ENCODE measurements around the gene GPR68. TPM values are rescaled to one million over a fixed set of nuclear protein-coding genes. Genes with fewer than 3 reads are reported as not detected.

The GPR68 gene
- total and polyA plus RNA-seq, 2 of the 4 experiments (the other 2 are of a cell fraction) = 0.72 to 0.94 TPM

DNA sequence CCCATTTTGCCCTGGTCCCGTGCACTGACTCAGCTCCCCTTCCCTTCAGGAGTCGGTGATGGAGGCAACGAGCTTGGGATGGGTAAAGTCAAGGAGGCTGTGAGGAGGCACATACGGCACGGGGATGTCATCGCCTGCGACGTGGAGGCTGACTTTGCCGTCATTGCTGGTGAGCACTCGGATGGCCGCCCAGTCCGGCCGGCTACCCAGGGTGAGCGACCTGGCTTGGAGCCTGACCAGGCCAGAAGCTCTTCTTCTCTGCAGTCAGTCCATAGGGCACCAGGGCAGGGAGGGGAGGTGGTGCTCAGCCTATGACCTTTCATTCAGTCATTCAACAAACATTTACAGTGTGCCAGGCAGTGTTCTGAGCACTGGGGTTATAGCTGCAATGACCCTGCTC, 39.8 kb downstream of the GPR68 start:
- Histone ChIP-seq H2AK9ac (replicated peaks; ENCODE audit: low read depth, low read length, poor library complexity) (no peak overlapping the region), H2AFZ (replicated peaks; ENCODE audit: low read length, poor library complexity) (no peak overlapping the region), H2BK120ac (ENCODE audit: low read depth, low read length) (no peak overlapping the region), H4K5ac (ENCODE audit: low read depth, low read length) (no peak overlapping the region), H3K4ac (ENCODE audit: low read depth, low read length) (no peak overlapping the region), H2BK5ac (ENCODE audit: low read depth, low read length, poor library complexity, severe bottlenecking) (no peak overlapping the region), H3K9me1 (ENCODE audit: insufficient read depth, low read length) (0 out of 2 replicates have a peak, but pooled peaks cover 4% of the 10 kb centered on the region), H4K20me1 (ENCODE audit: insufficient read depth, low read length) (no peaks in the 10 kb centered on the region), H3K27me3 (ENCODE audit: control insufficient read depth, insufficient read depth, low read length) (no peaks in the 10 kb centered on the region), H2AK5ac (ENCODE audit: low read depth, low read length) (no peak overlapping the region), H3K4me1 (ENCODE audit: control insufficient read depth, insufficient read depth, low read length) (no peaks in the 10 kb centered on the region), H3K56ac (ENCODE audit: extremely low read depth, insufficient read depth, low read length) (no peak overlapping the region), H3K18ac (ENCODE audit: low read depth, low read length) (no peak overlapping the region), H3K9ac (ENCODE audit: low read depth, low read length) (no peak overlapping the region), H3K36me3 (ENCODE audit: control insufficient read depth, insufficient read depth, low read length) (peaks cover 12% of the 10 kb centered on the region), H3K23ac (ENCODE audit: low read depth, low read length) (no peak overlapping the region), H3K4me3 (ENCODE audit: insufficient read depth, low read depth, low read length) (no peak overlapping the region), H3K4me2 (ENCODE audit: low read depth, low read length) (no peak overlapping the region), H2BK15ac (ENCODE audit: low read depth, low read length) (no peak overlapping the region), H3K14ac (replicated peaks; ENCODE audit: low read depth, low read length) (no peak overlapping the region), H3K27ac (ENCODE audit: insufficient read depth, low read length) (no peak overlapping the region), H4K8ac (ENCODE audit: low read depth in 2 of 2, low read length in 2 of 2) (no peak overlapping the region), H2BK20ac (ENCODE audit: low read depth, low read length) (no peak overlapping the region), H3K79me1 (ENCODE audit: low read depth in 1 of 2, low read length in 2 of 2) (no peaks in the 10 kb centered on the region), H3K9me3 (ENCODE audit: control insufficient read depth, insufficient read depth, low read length) (no peaks in the 10 kb centered on the region), H4K91ac (ENCODE audit: insufficient read depth, low read depth, low read length) (no peak overlapping the region)
- ATAC-seq (ENCODE audit: low read depth) = no peak
- intact Hi-C loops (cut with micrococcal nuclease) (no loop called here), in situ Hi-C loops (cut with MboI; ENCODE audit: low sequenced_read_pairs) (no loop called here), dilution Hi-C loops (cut with HindIII; ENCODE audit: low sequenced_read_pairs, unreplicated experiment) (no loop called here)
- TF ChIP-seq NFE2L2 (IDR thresholded peaks at IDR 0.05; ENCODE audit: low read depth, low read length) = no peak
- TF ChIP-seq MAFK (IDR thresholded peaks at IDR 0.05; ENCODE audit: low read depth, low read length) = no peak
- TF ChIP-seq RCOR1 (IDR thresholded peaks at IDR 0.05; ENCODE audit: insufficient replicate concordance, low read length) = no peak
- TF ChIP-seq SMC3 (IDR thresholded peaks at IDR 0.05; ENCODE audit: low read depth, low read length) = no peak
- TF ChIP-seq USF2 (IDR thresholded peaks at IDR 0.05; ENCODE audit: low read depth, low read length) = no peak
- no peak for TF ChIP-seq POLR2A (IDR thresholded peaks at IDR 0.05; ENCODE audit: low read depth, low read length)
- TF ChIP-seq MXI1 (IDR thresholded peaks at IDR 0.05; ENCODE audit: borderline replicate concordance, low read depth, low read length) = no peak
- TF ChIP-seq CTCF (conservative IDR thresholded peaks at IDR 0.05; ENCODE audit: low read depth, low read length) = no peak
- no peak for TF ChIP-seq ELK1 (IDR thresholded peaks at IDR 0.05; ENCODE audit: borderline replicate concordance, low read depth, low read length)
- TF ChIP-seq CEBPB (IDR thresholded peaks at IDR 0.05; ENCODE audit: low read depth, low read length) = no peak
- TF ChIP-seq MAZ (IDR thresholded peaks at IDR 0.05; ENCODE audit: borderline replicate concordance, low read depth, low read length) = no peak
- TF ChIP-seq BHLHE40 (IDR thresholded peaks at IDR 0.05; ENCODE audit: low read depth, low read length) = no peak
- ChIA-PET CTCF (no interaction called here), POLR2A (ENCODE audit: unreplicated experiment) (no interaction called here)
- no peak for DNase-seq
- BruUV-seq (replicated peaks) = no TSS peak
- WGBS, 2 experiments (ENCODE audit: extremely low coverage in 2 of 2, insufficient read length in 1 of 2) = 85% methylated on average over 10 of the region's 14 CpGs; no CpG with 5 or more reads in 1 of the 2 experiments

Measured in IMR-90 (cell line).